HL-60/S4 treated with phorbol 12-myristate 13-acetate at 8.2 ng/mL for 4 days and 3 days (cell line): Measurements from ENCODE around the gene LIPK.
"Not testable (repeated sequence)": the region's sequence is repeated elsewhere in the genome, so short reads cannot be mapped to it uniquely, and the experiment has no call there.

Experiments used
- in situ Hi-C: fragments of 300-500 bp; cut with MboI; formaldehyde crosslinking; loops from 2 replicates; pipeline ENCODE4 v1.15.0; 2022; ENCODE audit warnings: low sequenced_read_pairs

The LIPK gene

GRCh38 chr10:88715517-88715916 is 9.5 kb downstream of the LIPK start:
- in situ Hi-C loops, result no loop called here

- in situ Hi-C loops, result no loop called here
Observed at GRCh38 chr10:88721392-88721791, 15.3 kb downstream of the LIPK start.

- in situ Hi-C loops, result no loop called here
Observed at GRCh38 chr10:88725798-88726197, 19.7 kb downstream of the LIPK start.

DNA sequence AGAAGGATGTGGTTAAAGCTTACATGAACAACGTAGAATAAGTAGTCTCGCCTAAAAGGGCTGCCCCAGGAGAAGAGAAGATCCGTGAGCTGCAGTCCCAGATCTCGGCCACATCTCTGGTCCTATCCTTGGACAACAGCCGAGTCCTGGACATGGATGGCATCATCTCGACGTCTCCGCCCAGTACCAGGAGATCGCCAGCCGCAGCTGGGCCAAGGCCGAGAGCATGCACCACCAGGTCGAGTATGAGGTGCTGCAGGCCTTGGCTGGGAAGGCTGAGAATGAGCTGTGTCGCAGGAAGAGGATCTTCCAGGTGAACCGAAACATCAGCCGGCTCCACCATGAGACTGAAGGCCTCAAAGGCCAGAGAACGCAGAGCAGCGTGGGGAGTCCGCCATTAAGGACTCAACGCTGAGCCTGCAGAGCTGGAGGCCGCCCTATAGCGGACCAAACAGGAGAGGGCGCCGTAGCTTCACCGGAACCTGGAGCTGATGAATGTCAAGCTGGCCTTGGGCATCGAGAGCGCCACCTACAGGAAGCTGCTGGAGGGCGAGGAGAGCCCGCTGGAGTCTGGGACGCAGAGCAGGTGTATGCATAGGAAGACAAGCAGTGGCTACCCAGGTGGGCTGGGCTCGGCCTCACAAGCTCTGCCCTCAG is 22.2 kb downstream of the LIPK start:
- in situ Hi-C loops, result no loop called here

DNA sequence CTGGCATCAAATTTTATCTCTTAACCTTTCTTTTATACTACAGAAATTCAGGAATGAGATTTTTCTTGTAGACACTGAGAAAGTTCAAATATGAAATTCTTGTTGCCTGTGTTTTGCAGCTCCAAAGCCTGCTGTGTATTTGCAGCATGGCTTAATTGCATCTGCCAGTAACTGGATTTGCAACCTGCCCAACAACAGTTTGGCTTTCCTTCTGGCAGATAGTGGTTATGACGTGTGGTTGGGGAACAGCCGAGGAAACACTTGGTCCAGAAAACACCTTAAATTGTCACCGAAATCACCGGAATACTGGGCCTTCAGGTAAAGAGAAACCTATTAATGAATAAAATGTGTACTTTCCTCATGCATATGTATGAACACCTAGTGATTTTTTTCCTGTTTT is 24.8 kb downstream of the LIPK start:
- in situ Hi-C loops, result no loop called here

GRCh38 chr10:88731296-88731695 is 25.2 kb downstream of the LIPK start:
- in situ Hi-C loops, result no loop called here

DNA sequence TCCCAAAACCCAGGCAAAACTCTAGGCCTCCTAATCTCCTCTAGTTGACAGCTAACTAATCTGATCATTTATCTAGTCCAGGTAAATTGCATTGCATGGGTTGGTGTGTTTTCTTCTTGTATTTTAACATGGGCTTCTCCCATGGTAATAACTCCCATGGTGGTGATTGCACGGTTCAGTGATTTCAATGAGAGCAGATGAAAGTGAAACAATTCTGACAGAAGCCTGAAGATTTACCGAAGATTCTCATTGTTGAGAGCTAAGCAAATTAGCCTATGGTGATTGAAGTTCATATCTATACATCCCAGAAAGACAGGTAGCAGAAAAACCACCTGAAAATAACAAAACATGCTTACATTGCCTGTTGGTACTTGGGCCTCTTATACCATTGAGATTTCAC is 27.2 kb downstream of the LIPK start:
- in situ Hi-C loops, result no loop called here

DNA sequence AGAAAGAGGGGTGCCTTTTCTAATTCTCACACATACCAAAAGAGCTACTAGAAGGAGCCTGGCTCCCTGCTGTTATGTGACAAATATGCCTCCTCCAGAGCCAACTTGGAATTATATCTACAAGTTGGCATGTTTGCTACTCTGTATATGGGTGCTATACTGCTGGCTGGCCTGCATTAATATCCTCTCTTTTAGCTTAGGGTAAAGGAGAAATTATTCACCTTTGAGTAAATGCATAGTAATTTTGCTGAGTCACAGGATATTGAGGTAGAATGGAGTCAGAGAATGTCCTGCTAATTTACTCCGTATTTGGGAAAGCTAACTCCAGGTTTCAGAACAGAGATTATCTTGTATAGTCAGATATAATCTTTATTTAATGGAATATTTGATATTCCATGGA is 29.6 kb downstream of the LIPK start:
- in situ Hi-C loops, result no loop called here

DNA sequence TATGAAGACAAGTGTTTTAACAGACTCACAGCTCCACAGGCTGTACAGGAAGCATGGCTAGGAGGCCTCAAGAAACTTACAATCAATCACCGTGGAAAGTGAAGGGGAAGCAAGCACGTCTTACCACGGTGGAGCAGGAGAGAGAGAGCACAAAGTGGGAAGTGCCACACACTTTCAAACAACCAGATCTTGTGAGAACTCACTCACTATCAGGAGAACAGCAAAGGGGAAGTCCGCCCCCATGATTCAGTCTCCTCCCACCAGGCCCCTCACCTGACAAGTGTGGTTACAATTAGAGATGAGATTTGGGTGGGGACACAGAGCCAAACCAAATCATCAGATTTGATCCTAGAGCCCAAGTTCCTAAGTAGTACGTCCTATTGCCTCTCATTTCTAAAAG is 35.9 kb downstream of the LIPK start:
- in situ Hi-C loops, result not testable (repeated sequence)

DNA sequence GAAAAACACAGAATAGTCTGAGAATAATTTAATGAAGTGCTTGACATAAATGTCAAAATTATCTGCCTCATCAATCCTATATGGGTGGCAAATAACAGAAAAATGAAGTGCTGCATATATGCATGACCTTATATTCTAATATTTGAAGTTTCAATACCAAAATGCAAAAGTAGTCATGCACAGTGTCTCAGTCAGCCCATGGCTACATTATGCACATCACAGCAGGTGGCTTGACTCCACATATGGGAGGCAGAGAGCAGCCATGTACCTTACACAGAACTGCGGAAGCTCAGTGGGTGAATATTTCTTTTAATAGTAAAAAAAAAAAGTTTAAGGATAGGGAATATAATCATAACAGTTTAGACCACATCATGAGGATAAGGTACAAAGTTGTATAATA is 36.4 kb downstream of the LIPK start:
- in situ Hi-C loops, result no loop called here

DNA sequence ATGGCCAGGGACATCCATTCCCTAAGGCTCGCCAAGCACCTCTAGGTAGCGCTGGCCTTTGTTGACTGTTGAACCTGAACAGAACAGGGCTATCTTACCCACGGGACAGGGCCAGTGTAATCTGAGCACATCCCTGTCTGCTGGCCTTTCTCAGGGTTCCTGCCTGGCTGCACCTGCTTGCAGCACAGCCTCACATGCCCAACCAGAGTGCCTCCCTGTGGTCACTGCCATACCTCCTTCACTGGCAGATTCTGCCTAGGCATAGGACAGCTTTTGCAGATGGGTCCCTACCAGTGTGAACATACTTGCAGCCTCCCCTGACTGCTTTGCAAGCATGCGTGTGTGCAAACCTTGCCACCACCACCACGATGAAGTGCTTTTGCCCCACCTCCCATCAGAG is 38.0 kb downstream of the LIPK start:
- in situ Hi-C loops, result no loop called here

- in situ Hi-C loops, result no loop called here
Observed at GRCh38 chr10:88745633-88746032, 39.6 kb downstream of the LIPK start.

- in situ Hi-C loops, result no loop called here
Observed at GRCh38 chr10:88754287-88754686, 48.2 kb downstream of the LIPK start.

DNA sequence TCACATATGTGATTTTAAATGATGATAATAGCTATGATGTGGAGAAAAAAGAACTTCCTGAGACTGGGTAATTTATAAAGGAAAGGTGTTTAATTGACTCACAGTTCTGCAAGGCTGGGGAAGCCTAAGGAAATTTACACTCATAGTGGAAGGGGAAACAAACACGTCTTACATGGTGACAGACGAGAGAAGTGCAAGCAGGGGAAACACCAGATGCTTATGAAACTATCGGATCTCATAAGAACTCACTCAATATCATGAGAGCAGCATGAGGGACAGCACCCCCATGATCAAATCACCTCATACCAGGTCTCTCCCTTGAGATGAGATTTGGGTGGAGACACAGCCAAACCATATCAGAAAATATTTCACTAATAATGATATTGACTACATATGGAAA is 49.7 kb downstream of the LIPK start:
- in situ Hi-C loops, result no loop called here

- in situ Hi-C loops, result no loop called here
Observed at GRCh38 chr10:88756660-88757059, 50.6 kb downstream of the LIPK start.

DNA sequence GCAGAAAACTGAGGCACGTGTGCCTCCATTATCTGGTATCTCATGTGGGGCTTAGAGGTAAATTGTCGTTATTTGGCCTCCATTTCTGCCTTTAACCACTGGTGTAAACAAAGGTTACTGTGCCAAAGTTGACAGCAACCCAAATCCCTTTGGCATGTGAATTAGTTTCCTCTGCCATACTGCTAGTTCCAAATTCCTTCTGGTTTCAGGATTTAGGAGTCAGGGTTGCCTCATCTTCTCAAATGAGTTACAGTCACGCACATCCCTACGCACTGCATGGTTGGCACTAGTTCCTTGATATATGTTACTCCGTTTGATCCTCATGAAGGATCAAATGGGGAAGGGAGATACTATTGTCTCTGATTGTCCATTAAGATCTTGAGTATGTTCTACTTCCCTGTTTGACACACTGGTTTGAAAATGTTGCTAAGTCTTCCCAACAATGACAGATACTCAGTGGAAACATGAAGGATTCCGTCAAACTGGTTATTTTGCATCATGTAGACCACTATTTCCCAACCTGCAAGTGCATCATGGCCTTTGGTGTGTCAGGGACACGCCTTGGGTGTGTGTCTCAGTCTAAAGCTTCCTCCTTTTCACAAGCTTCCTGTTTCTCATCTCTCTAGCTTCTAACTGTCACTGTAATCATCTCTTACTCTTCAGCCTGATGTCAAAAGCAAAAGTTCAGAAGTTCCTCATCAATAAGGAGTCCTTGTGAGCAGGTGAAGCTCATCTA is 53.5 kb downstream of the LIPK start, which contains the start of gene LIPN:
LIPN (plus strand) TSS at position 655 of the 736 bp plus-strand sequence. CDS start 1,386 bp downstream, outside the sequence.
- in situ Hi-C loops, result no loop called here

DNA sequence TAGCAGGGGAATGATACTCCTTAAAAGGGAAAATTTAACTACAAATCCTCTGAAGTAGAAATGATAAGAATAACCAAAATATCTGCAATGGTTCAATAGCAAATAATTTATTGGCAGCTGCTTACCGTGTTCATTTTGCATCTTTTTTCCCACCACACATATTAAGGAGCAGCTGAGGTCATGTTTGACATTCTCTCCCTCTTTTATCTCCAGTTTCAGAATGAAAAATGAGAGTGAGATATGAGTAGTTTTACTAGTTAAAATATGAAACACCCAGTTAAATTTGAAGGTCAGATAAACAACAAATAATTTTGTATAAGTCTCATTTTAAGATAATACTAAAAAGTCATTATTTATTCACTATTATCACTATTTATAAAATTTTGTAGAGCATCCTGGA is 56.9 kb downstream of the LIPK start:
- in situ Hi-C loops, result no loop called here

- in situ Hi-C loops, result no loop called here
Observed at GRCh38 chr10:88763441-88763840, 57.4 kb downstream of the LIPK start.

DNA sequence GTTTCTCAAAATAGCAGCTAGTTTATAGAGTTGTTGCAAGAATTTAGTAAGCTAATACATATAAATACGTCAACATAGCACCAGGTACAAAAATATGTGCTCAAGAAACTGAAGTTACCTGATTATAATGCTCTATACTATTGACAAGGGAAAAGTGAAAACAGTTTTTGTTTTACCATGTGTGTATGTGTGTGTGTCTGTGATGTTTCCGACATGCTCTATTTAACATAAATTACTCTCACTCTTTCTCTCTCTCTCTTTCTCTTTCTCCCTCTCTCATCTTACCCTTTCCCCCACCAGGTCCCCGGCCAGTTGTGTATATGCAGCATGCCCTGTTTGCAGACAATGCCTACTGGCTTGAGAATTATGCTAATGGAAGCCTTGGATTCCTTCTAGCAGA is 58.1 kb downstream of the LIPK start:
- in situ Hi-C loops, result no loop called here

DNA sequence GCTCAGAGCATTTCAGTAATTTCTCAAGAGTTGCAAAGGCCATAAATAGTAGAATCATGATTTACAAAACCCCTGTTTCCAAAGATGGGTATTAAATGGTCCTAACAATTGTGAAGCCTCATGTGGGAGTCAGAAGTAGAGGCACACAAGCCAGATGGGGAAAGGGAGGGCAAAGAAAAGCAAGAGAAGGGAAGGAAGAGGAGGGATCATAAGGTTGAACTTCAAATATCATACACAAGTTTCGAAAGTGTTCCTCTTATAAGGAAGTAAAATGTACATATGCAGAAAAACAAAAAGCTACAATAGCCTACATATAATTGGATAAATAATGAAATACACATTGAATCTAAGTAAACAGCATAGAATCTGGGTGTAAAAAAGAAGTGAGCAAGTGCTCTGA is 59.8 kb downstream of the LIPK start:
- in situ Hi-C loops, result no loop called here

- in situ Hi-C loops, result no loop called here
Observed at GRCh38 chr10:88769384-88769783, 63.3 kb downstream of the LIPK start.

GRCh38 chr10:88781206-88781605 is 75.2 kb downstream of the LIPK start:
- in situ Hi-C loops, result no loop called here

DNA sequence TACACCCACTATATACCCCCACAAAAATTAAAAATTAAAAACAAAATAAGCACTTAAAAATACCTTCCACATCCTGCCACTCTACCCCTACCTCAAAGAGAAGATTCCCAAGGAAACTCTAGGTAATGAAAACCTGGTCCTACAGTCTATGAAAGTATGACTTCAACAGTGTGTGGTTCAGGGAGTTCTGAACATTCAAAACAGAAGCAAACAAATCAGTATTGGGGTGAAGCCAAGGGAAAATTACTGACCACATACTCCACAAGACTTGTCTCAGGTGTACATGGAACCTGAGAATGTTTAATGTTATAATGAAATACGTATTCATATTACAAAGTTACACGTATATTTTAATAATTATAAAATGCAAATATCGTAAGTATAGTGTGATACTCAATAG is 76.2 kb downstream of the LIPK start:
- in situ Hi-C loops, result no loop called here
